ENCODE data around the gene ARHGAP21.

ARHGAP21 gene

DNA sequence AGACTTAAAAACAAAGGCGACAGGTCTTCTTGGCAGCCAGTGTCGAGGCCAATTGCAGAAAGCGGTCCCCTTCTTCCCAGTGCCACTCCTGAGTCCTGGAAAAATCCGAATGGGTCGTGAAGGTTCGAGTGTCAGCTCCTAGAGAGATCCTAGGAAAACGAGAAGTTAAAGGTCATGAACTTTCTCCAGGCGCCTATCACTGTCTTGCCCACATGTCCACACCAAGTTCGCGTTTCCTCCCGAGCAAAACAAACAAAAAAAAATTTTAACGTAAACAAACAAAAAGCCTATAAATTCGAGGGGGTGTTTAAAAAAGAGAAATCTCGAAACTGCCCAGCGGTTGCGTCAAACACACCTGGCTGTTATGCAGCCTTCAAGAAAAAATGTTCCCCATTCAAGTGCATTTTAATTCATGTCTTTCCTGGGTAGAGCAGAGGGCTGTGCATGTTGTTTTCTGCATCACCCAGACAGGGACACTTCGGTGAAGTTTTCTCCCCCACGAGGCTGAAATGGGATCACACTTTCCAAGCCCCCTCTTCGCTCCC lies 1.5 kb downstream of the ARHGAP21 start:
- no peak for DNase-seq

DNA sequence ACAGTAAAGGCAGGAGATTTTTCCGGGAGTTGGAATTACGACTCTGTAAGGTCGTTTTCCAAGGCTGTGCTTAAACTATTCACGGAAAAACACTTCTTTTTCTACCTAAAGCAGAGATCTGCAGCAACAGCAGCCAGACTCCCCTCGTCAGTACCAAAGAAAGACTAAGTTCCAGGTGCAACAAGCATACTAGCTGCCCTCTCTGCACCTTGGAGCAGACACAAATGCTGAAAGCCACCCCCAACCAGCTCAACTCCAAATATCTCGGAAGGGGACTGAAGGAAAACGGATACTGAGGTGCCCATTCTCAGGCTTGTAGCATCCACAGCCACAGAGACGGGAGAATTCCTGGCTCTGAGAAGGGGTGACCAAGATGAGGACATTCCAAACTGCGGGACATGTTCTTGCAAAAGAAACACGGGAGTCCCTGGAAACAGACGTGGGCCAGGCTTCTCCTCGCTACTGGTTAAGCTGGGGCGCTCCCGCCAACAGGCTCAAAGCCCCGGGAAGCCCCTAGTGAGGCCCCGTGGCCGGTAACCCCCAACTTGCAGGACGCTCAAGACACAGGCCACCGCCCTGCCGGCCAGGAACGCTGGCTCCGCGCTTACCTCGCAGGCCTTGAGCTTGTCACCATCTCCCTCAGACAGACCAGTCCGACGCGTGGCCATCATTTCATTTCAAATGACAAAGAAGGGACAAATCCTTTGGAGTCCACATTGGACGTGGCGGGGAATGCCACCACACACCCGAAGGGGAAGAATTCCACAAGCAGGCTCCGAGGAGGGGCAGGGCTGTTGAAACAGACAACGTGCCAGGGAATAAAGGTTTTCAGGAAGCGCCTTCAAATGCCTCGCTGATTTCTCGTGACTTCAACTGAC lies 2.2 kb downstream of the ARHGAP21 start:
- DNase-seq: peak; percentile 20

GRCh38 chr10:24720096-24720495 lies 3.6 kb downstream of the ARHGAP21 start:
- DNase-seq: no peak

- peak; percentile 83 for DNase-seq
Measured at GRCh38 chr10:24718031-24718855, 5.4 kb downstream of the ARHGAP21 start.

- DNase-seq: no peak
Measured at GRCh38 chr10:24716295-24716694, 7.4 kb downstream of the ARHGAP21 start.

DNA sequence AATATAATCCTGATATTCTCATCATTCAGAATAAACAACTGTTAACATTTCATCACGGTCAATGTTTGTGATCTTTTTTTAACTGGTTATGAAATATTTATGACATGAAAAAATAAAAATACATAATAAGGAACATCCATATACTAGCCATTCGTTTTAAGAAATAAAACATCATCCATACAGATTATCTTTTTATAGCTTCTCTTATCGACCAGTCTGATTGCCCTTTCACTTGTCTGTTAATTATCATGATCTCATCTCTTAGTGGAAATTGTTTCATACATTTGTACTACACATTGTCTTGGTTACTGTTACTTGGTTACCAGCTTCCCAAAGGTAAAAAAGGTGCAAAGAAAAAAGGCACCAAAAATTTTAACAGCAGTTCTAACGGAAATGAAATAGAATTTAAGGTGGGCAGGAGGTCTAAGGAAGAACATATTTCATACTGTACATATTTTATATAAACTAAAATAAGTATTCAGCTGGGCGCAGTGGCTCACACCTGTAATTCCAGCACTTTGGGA lies 8.4 kb downstream of the ARHGAP21 start:
- no peak for DNase-seq

- DNase-seq: no peak
Measured at GRCh38 chr10:24713086-24713485, 10.6 kb downstream of the ARHGAP21 start.

DNA sequence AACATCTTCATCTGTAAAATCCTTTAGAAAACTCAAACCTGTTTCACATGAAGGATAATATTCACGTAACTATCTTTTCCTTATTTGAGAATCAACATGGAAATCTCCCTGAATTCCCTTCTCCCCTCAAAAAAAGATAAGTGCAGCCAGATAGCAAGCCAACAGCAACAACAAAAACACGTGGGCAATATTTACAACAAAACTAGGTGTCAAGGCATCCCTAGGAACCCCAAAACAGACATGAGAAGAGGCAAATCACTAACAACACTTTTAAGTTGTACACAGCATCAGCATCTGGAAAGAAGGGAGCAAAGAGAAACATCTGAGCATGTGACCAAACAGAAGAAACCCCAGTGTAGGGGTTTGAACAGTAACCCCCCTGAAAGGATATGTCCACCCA lies 12.2 kb downstream of the ARHGAP21 start:
- DNase-seq: no peak

DNA sequence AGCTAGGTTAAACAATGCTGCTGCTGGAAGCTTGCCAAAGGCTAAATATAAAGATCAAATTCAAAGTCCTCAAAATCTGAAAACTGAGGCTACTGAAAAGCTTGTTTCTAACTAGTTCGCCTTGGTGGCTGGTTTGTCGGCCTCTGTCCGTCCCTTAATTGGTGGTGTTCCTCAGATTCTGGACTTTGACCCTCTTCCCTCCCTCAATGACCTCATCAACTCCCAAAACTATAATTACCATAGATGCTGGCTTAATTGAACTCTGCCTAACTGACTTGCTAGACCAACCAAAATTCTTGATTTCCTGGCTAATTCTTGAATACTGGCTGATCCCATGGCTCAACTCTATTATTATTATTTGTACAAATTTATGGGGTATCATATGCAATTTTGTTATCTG lies 15.6 kb downstream of the ARHGAP21 start:
- DNase-seq: no peak

DNA sequence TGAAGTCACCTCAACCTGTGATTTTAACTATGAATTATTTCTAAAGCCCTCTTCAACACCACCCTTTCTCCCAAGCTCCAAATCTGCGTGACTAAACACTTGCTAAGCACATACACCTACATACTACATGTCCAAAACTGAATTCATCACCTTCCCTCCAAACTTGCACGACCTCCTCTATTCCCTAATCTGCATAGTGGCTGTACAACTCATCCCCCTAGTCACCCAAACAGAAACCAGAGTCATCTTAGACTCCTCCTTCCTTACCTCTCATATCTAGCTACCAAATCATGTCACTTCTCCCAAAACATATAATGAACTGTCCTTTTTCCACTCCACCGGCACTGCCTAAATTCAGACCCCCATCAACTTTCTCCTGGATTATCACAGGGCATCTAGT lies 16.2 kb downstream of the ARHGAP21 start:
- DNase-seq: no peak

GRCh38 chr10:24706479-24707118 lies 17.1 kb downstream of the ARHGAP21 start:
- DNase-seq: peak; percentile 95

- DNase-seq: peak; percentile 84
Measured at GRCh38 chr10:24703700-24704099, 20.0 kb downstream of the ARHGAP21 start.

DNA sequence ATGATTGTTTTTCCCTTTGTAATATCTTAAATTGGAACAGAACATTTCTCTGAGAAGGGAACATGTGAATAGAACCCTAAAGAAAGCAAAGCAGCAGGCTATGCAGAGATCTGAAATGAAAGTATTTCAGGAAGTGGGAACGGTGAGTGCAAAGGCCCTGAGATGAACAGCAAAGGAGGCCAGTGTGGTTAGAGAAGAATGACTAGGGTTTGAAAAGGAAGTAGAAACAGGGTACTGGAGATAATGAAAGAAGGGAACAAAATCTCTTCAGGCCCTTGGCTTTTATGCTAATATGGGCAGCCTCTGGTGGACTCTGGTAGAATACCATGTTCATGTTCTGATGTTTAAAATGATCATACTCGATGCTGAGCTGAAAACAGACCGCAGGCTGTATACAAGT lies 22.2 kb downstream of the ARHGAP21 start:
- DNase-seq: no peak

GRCh38 chr10:24700948-24701347 lies 22.7 kb downstream of the ARHGAP21 start:
- no peak for DNase-seq

DNA sequence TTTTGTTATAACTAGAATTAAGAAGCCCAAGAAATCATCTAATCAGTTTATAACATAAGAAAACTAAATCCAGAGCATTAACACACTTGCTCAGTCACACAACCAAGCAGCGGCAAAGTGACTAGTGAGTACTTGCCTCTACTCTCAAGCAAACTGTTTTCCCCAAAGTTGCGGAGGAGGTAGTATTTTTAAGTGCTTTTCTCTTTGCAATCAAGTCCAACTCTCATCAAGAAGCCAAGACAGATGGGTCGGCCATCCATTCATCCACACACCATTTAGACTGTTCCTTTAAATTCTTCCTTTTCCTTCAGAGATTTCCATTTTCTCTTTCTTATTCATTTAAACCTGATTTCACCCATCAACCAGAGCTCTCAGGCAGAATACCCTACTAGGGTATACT lies 25.4 kb downstream of the ARHGAP21 start:
- DNase-seq: no peak

GRCh38 chr10:24697080-24697479 lies 26.6 kb downstream of the ARHGAP21 start:
- DNase-seq: no peak

DNA sequence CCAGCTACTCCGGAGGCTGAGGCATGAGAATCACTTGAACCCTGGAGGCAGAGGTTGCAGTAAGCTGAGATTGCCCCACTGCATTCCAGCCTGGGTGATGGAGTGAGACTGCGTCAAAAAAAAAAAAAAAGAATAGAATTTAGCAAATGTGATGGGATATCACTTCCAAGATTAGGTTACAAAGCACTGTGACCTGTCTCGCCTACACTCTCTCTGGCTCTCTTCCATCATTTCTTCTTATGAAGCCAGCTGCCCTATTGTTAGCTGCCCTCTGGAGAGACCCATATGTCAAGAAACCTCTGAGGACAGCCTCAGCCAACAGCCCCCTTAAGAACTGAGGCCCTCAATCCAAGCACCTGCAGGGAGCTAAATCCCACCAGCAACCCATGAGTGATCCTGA lies 28.2 kb downstream of the ARHGAP21 start:
- DNase-seq: no peak

DNA sequence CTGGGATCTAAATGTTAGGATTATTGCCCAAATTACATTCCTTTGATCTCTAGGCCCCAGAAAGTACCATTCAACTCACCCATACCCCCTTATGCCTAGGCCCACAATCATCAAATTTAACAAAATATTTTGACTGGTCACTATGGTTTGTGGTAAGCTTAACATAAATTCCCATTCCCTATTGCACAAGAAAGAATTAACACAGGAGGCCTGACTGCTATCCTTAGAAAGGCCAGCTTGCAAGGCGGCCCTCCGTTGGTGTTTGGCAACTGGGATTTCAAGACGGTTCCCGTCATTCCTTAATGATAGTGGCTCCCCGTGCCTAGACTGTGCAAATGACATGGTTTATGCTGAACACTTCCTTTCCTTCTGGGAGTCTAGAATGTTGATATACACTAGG lies 29.6 kb downstream of the ARHGAP21 start:
- DNase-seq: peak; percentile 40

DNA sequence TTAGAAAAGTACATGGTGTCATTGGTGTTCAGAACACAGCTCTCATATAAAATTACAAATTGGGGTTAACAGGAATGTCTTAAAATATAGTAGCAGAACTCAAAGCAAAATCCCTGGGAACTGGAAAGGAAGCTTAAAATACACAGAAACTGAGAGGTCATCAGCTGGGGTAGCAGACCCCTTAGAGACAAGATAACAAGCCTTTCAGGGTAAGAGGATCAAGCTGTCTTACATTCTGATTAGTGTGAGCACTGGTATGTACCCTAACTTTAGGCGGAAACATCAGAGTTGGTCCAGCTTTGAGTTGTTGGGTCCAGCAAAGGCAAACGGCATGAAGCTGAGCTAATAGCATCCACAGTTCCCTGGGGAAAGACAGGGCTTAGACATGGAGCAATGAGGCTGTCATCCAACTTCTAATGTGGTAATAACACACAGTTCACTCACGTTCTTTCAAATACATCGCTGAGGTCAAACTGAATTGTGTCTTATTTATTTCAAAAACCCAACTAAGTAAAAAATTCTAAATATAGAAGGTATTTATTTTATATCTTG lies 32.6 kb downstream of the ARHGAP21 start:
- DNase-seq: peak; percentile 37

DNA sequence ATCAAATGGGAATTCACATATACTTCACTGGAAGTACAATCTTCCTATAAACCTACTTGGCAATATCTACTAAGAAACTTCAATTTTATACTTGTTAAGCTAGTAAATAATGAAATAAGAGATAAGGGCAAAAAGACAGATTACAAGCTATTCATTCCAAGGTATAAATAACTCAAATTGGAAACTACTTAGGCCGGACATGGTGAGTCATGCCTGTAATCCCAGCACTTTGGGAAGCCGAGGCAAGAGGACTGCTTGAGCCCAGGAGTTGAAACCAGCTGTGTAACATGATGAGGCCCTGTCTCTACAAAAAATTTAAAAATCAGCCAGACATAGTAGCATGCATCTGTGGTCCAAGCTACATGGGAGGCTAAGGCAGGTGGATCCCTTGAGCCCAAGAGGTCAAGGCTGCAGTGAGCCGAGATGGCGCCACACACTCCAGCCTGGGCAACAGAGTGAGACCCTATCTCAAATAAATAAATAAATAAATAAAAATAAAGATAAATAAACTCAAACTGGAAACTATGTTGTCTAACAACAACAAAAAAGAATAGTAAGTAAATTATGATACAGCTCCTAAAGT lies 37.6 kb downstream of the ARHGAP21 start:
- DNase-seq: peak; percentile 70

- no peak for DNase-seq
Measured at GRCh38 chr10:24683554-24683953, 40.1 kb downstream of the ARHGAP21 start.

DNA sequence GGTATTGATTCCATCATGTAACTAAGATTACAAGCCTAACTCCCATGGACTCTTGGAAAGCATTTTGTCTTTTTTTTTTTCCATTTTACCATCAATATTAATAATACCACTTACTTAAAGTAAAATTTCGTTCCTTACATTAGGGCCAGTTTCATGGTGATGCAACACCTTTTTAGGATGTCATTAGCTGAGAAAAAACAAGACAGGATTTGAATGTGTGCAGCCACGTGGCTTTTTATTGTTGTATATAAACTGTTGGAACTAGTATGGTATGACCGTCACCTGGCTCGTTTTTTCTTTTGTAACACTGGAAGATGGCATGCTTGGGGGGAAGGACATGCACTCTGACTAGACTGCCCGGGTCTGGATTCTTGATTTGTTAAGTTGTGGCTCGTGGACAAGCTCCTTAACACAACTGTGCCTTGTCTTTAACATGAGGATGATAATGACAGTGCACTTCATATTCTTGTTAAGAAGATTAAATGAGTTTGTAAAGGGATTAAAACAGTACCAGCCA lies 42.1 kb downstream of the ARHGAP21 start:
- DNase-seq: no peak

Measured in fibroblast of skin of right quadriceps (primary cell).